C1 segment of cervical spinal cord (tissue), 14 donors: ENCODE results near the gene IRX3.

ENCODE experiments used
- DNase-seq, 14 donors: peaks; one replicate each; lab custom pipeline; 2025; lab: John Stamatoyannopoulos, UW

The IRX3 gene

GRCh38 chr16:54236773-54237172, 49.8 kb downstream of the IRX3 start:
- DNase-seq: no peak

GRCh38 chr16:54233615-54234014, 53.0 kb downstream of the IRX3 start:
- DNase-seq: no peak
